ENCODE results near the gene CHKB. TPM values are rescaled to one million over a fixed set of nuclear protein-coding genes. Genes with fewer than 3 reads are reported as not detected.

The CHKB gene
- total and polyA plus RNA-seq, 2 of the 8 experiments (the other 6 are each of a cell fraction or from before 2014, with no cell fraction given), result 27.9 to 42.2 TPM

GRCh38 chr22:50572965-50573364, 9.7 kb downstream of the CHKB start:
- Histone ChIP-seq H3K56ac (replicated peaks; ENCODE audit: insufficient read length, low read depth, low read length) (no peak overlapping the region), H3K79me1 (ENCODE audit: low read depth, low read length) (no peaks in the 10 kb centered on the region), H3K4me2 (ENCODE audit: insufficient read depth in 1 of 2, low read depth in 2 of 2, low read length in 2 of 2) (no peak overlapping the region), H2AFZ (ENCODE audit: low read length) (no peak overlapping the region), H3K23ac (ENCODE audit: insufficient read length) (no peak overlapping the region), H2AK5ac (ENCODE audit: low read depth, low read length) (no peak overlapping the region), H3K79me2 (ENCODE audit: control insufficient read depth in 1 of 2, insufficient read depth in 2 of 2, low read length in 2 of 2) (no peaks in the 10 kb centered on the region), H4K91ac (replicated peaks; ENCODE audit: insufficient read length, low read length) (no peak overlapping the region), H4K8ac (ENCODE audit: extremely low read depth, insufficient read depth, low read length) (no peak overlapping the region), H2BK5ac (ENCODE audit: low read depth, low read length) (no peak overlapping the region), H2BK15ac (ENCODE audit: low read length) (no peak overlapping the region), H3K9me3 (ENCODE audit: insufficient read depth in 2 of 2, low read depth in 1 of 2, low read length in 1 of 2) (no peaks in the 10 kb centered on the region), H2BK120ac (replicated peaks; ENCODE audit: low read depth, low read length) (no peak overlapping the region), H3K23me2 (ENCODE audit: low read depth, low read length) (no peaks in the 10 kb centered on the region), H3K14ac (ENCODE audit: insufficient read length) (no peak overlapping the region), H3K4me3 (ENCODE audit: extremely low read depth in 1 of 4, insufficient read depth in 2 of 4, low read depth in 3 of 4, low read length in 4 of 4) (no peak overlapping the region), H2BK20ac (ENCODE audit: low read length) (no peak overlapping the region), H4K5ac (ENCODE audit: insufficient read length, low read depth, low read length) (no peak overlapping the region), H3K4ac (replicated peaks; ENCODE audit: insufficient read length, low read depth, low read length) (no peak overlapping the region), H4K20me1 (replicated peaks in 1 of 2; ENCODE audit: control insufficient read depth in 1 of 2, insufficient read depth in 2 of 2, low read length in 2 of 2) (peaks cover 4 to 22% of the 10 kb centered on the region in 2 experiments), H3K36me3 (ENCODE audit: control insufficient read depth in 2 of 4, insufficient read depth in 4 of 4, low read length in 3 of 4) (peaks cover 12 to 38% (median 31%) of the 10 kb centered on the region in 4 experiments; a peak in 7 of 8 replicates), H3K27me3 (replicated peaks in 1 of 4; ENCODE audit: control insufficient read depth in 3 of 4, extremely low read depth in 1 of 4, insufficient read depth in 3 of 4, low read length in 3 of 4) (no peaks in the 10 kb centered on the region), H3K9ac (replicated peaks in 1 of 4; ENCODE audit: extremely low read depth in 1 of 4, low read depth in 3 of 4, low read length in 3 of 4) (no peak overlapping the region), H3K4me1 (replicated peaks in 1 of 4; ENCODE audit: control insufficient read depth in 3 of 4, insufficient read depth in 4 of 4, low read length in 3 of 4) (no peaks in the 10 kb centered on the region), H3K27ac (ENCODE audit: low read depth, low read length) (no peak overlapping the region), H2BK12ac (ENCODE audit: low read depth, low read length) (no peak overlapping the region), H3K18ac (ENCODE audit: extremely low read depth, low read length) (no peak overlapping the region)
- WGBS, 2 experiments (ENCODE audit: extremely low coverage in 1 of 2, insufficient coverage in 1 of 2, insufficient read length in 1 of 2, insufficient replicate concordance in 2 of 2, low coverage in 1 of 2, low lambda C conversion rate in 2 of 2, missing lambda C conversion rate in 1 of 2), result 87% methylated on average over 11 of the region's 11 CpGs; no CpG with 5 or more reads in 1 of the 2 experiments
- CTCF ChIA-PET (ENCODE audit: partially characterized antibody), result interaction anchor here (0.7 to 8.1 kb wide), 11 partner anchors 8 to 119 kb away, joined by 3 to 84 read pairs (median 3); partner anchors contain the start of genes ARSA and SYCE3
- no peak for TF ChIP-seq SIRT6 (IDR thresholded peaks at IDR 0.05; ENCODE audit: low read length)
- no peak for TF ChIP-seq SP4 (IDR thresholded peaks at IDR 0.05; ENCODE audit: low read length)
- TF ChIP-seq SP2 (IDR thresholded peaks at IDR 0.05; ENCODE audit: low read length), result no peak
- TF ChIP-seq PHF8 (conservative IDR thresholded peaks at IDR 0.05; ENCODE audit: low read depth, low read length), result no peak
- TF ChIP-seq RFX5 (IDR thresholded peaks at IDR 0.05; ENCODE audit: borderline replicate concordance, low read depth, low read length), result no peak
- no peak for TF ChIP-seq NANOG (IDR thresholded peaks at IDR 0.05; ENCODE audit: insufficient read depth, low read depth, low read length, poor library complexity, severe bottlenecking)
- TF ChIP-seq CHD2 (IDR thresholded peaks at IDR 0.05; ENCODE audit: low read length), result no peak
- no peak for TF ChIP-seq RXRA (IDR thresholded peaks at IDR 0.05; ENCODE audit: insufficient read depth, low read depth, low read length)
- TF ChIP-seq SIN3A (conservative IDR thresholded peaks at IDR 0.05 in 1 of 2, IDR thresholded peaks at IDR 0.05 in 1 of 2; ENCODE audit: low read depth in 1 of 2, low read length in 2 of 2), result no peak
- no peak for TF ChIP-seq POU5F1 (IDR thresholded peaks at IDR 0.05; ENCODE audit: low read depth, low read length)
- POLR2A ChIA-PET (ENCODE audit: partially characterized antibody), result interaction anchor here (2.3 to 3.1 kb wide), 2 partner anchors 9 to 10 kb away, joined by 7 to 10 read pairs; partner anchors contain the start of genes CHKB and SYCE3
- DNase-seq (ENCODE audit: low read depth in 1 of 2, low spot score in 2 of 2) (no peak), FAIRE-seq (no peak)
